Stimulated activated CD8-positive, alpha-beta memory T cell treated with anti-CD3 and anti-CD28 coated beads, Interleukin-4, amount 100 ng/mL, for 24 hours (primary cell): ENCODE data around the gene ZBTB7B.

ENCODE experiments used
- DNase-seq: peaks from one replicate; pipeline ENCODE4 v3.0.0-alpha.2; 2020; ENCODE audit warnings: low read depth

ZBTB7B gene

DNA sequence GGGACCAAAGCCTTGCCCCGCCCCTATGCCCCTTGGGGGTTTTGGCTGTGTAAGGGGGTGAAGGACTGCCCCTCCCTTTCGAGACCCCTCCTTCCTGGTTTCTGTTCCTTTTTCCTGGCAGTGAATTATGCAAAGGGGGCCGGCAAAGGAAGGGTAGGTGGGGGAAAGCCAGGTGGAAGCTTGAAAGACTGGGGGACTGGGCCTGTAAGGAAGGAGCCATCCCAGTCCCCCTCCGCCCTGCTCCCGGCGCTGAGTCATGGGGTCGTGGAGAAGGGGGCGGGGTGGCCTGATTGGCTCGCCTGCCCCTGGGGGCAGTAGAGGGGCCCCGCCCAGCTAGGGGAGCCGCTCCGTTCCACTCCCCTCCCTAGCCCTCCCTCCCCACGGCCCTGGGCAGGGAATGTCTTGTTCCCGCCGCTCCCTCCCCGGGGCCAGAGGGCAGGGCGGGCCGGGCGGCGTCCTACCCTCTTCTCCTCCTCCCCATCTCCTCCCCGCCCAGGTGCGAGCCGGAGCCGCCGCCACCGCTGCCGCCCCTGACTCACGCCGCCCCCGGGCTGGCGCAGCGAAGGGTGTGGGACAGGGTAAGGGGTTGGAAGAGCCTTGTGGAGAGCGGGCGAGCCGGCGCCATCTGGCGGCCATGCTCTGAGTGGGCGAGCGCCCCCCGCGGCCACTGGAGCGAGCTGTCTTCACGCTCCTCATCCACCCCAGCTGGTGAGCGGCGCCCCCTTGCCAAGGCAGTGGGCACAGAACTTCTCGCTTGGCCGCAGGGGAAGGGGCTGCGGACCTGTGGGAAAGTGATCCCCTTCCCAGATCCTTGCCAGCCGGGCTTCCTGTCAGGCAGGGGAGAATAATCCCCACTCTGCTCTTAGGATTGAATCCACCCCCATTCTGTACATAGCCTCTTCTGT, 14.7 kb downstream of the ZBTB7B start:
- peak; percentile 84 for DNase-seq

- DNase-seq, result no peak
Observed at GRCh38 chr1:155017946-155018316, 15.3 kb downstream of the ZBTB7B start.

DNA sequence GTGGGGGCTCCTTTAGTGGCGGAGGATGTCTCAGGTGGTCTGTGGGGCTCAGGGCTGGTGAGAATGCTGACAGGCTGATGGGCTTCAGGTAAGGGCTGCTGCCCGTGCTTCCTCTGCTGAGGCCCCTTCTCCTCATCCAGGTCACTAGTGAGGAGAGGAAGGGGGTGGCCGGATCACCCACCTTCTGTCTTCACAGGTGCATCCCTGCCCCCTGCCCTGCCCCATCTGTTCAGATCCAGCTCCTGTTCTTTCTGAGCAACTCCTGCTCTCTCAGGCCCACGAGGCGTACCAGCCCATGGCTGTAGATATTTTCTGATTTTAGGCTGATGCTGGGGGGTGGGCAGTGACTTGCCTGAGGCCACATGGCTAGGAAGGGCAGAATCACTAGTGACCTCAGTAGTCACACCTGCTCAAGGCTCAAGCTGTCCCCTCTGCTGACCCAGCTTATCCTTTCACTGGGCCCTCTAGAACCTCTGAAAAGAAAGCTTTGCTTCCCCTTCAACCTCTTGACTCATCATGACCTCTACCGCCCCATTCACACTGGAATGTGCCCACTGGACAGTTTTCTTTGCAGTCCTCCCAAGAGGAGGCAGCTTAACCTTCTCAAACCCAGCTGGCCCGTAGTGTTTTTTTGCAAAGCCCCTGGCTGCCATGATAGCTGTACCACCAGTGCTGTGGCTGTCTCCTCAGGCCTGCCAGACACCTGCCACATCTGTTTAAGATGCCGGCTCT, 16.2 kb downstream of the ZBTB7B start:
- no peak for DNase-seq

DNA sequence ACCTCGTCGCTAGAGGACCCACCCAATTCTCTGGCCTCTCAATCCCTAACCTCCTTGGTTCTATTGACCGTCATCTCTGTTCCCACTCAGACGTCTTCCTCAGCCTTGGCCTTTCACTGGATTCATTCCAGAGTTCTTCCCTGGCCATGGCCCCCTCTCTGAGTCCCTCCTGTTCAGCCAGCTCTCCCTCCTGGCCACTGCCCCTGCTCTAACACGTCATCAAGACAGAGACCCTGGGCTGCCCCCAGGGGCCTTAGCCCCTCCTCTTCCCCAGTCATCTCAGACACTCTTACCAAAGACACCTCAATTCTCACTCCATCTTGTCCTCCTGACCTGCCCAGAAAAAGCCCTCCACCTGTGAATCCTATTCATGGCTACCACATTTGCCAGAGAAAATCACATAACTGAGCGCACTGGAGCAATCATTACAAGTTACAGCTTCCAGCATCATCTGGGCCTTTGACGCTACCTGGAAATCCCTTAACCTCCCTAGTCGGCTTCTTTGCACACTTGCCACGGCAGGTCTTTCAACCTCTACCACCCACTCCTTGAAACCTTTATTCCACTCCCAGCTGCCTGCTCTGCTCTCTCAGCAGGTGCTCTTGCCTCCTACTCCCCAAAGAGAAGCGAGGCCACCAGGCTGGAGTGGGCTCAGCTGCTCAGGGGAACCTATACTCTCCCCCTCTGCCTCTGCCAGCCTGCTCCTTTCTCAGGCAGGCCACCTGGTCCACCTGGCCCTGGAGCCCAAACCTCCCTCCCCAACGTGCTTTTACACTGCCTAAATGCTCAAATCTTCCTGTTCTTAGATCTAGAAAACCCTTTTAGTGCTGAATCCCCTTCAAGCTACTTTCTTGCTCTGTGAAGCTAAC, 17.0 kb downstream of the ZBTB7B start:
- DNase-seq, result no peak

GRCh38 chr1:155022136-155022926, 19.7 kb downstream of the ZBTB7B start:
- DNase-seq, result no peak

- DNase-seq, result no peak
Observed at GRCh38 chr1:155022927-155023236, 20.3 kb downstream of the ZBTB7B start.

DNA sequence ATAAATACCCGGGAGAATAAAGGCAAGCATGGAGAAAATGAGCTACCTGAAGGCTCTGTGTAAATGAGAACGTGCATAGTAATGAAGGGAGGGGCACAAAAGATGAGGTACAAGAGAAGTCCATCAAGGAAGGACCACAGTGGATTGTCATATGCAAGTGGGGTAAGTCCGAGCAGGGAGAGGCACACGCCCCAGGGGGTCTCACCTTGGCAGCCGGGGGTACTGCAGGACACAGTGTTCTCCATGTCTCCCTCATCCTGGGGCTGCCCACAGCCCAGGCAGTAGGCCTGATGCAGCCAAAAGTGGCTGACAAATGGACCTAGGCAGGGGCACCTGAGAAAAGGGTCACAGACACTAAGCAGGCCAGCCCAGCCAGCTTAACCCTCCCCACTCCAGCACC, 21.0 kb downstream of the ZBTB7B start:
- no peak for DNase-seq

DNA sequence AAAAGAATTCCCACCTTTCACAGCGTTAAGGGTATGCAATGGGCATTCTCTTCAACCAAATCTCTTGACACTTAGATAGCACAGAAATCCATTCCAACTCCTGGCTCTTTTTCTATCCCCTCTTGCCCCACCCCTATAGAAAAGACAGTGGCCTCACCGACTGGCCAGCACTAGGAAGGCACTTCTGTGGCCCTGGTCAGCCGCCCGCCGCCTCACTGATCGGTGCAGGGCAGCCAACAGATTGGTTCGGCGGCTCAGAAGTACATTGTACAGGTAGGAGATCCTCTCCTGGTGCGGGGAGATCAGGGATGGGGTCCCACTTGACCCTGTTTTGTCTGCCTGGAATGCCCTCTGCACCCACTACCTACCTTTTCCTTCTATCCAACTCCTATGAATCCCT, 21.7 kb downstream of the ZBTB7B start:
- DNase-seq, result no peak

DNA sequence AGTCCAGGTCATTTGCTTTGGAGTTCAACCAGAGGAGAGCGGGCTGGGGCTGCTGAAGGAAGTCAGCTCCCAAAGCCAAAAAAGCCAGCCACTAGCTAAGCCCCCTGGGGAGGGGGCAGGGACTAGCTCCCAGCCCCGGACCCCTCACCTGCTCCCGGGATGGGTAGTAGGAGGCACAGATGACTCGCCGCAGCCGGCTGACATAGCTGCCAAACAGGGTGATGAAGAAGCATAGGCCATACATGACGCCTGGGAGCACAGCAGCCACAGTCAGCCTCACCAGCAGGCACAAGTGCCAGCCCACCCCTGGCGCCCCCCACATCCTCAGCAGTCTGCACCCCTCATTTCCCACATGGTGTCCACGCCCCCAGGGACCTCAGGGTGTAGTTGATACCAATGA, 23.6 kb downstream of the ZBTB7B start:
- no peak for DNase-seq

- no peak for DNase-seq
Observed at GRCh38 chr1:155026588-155026987, 24.0 kb downstream of the ZBTB7B start.

DNA sequence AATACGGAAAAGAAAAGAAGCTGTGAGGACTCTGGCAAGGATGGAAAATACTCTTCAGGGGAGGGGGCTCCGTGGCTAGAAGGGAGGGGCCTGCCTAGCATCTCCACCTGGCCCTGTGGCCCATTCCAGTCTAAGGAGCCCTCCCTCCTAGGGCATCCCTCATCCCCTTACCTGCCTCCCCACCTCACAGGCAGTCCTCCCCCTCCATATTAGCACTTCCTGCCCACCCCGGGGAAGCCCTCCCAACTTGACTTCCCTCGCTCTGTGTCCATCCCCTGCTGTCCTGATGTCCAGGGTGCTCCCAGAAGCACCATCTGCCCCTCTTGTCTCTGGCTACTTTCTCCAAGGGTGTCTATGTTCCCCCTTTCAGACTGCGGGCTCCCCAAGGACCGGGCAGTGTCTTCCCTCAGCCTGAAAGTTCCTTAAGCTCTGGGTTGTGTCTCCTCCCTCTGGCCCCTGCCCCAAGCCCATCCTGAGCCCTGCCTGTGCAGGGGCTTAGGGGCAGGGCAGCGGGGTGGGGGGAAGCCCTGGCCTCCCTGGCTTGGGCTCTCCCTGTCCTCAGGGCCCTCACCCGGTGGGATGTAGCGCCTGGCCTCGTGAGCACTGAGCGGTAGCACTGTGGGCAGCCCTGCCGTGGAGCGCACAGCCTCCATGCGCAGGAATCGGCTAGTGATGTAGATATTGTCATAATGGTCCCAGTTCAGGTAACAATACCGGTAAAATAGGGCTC, 27.1 kb downstream of the ZBTB7B start:
- DNase-seq, result no peak

GRCh38 chr1:155030243-155030795, 27.7 kb downstream of the ZBTB7B start:
- no peak for DNase-seq

DNA sequence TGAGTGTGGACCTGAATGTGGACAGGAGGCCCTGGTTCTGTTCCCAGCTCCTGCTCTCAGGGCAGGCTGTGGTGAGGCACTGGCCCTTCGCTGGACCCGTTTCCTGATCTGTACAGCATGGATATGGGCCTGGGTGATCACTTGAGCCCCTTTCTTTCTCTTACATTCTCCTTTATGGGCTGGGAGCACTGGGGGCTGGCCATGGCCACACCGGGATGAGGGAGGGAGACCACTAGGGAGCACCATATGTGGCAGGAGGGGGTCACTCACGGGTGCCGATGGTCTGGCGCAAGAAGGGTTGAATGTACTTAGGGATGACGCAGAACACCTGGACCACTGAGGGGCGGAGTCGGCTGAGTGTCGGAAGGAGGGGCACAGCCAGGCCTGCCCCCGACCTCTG, 28.3 kb downstream of the ZBTB7B start:
- no peak for DNase-seq

DNA sequence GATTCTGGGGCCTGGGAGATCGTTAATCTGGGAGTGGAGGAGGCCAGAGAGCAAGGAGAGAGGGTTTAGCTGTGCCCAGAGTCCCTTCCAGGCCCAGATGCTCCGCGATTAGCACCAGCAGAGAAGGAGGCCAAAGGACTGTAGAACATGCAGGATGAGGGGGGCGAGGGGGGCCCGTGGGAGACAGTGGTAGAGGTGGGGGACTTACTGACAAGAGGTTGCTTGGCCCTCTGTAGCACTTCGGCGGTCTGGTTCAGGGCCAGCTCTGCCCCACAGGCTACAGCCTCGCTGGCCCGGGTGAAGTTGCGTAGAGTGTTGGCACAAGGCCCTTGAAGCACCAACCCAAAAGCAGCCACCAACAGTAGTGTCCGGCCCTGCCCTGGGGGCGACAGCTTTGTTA, 30.3 kb downstream of the ZBTB7B start:
- DNase-seq, result no peak

GRCh38 chr1:155033524-155033923, 30.9 kb downstream of the ZBTB7B start, which contains the start of the genes DCST1 and DCST2:
Gene DCST1 (plus strand): TSS chr1:155033824. CDS start chr1:155034037, 213 bp downstream.
Gene DCST2 (minus strand): TSS chr1:155033781. CDS start chr1:155033701, 80 bp downstream.
- DNase-seq, result no peak

DNA sequence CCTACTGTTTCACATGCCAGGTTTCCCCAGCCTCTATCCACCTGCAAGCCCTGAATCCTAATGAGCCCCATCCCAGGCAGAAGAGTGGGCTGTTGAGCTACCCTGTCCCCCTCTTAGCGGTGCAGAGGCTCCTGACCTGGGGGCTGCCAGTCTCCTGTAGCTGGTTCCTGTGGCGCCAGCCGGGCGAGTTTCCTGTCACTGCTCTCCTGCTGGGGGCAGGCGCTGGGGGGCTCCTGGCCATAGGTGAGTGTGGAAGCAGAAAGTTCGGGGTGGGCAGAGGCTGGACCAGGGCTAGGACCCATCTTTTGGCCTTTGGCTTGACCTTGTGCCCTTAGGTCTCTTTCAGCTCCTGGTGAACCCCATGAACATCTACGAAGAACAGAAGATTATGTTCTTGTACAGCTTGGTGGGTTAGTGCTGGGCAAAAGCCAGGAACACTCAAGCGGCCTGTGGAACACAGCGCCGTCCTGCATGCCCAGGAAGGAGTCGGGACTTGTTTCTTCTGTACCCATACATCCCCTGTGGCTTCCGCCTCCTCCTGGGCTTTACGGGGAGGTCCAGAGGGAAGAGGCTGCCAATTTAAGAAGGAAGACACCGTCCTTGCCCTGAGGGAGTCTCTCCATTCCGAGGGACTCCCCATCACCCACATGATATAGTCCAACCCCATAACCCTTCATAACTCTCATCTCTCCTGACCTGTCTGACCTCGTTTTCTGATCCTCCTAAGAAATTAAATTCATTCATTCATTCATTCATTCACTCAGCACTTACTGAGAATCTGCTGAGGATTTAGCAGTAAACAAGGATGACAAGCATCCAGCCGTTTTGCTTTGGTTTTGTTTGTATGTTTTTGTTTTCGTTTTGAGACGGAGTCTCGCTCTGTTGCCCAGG, 32.0 kb downstream of the ZBTB7B start:
- DNase-seq, result no peak

DNA sequence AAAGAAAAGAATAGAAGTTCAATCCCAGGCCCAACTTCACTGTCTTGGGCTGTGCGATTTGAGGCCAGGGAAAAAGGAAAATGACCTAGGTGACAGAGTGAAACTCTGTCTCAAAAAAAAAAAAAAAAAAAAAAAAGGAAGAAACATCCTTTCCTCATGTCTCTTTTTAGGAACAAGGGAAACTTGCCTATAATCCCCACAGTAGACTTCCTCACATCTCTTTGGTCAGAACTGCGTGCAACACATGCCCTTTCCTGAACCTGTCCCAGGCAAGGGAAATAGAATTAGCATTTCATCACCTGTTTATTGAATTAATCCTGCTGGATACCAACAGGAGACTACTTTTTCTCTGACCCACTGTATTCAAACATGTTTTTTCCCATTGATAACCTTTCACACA, 33.3 kb downstream of the ZBTB7B start:
- DNase-seq, result no peak

- no peak for DNase-seq
Observed at GRCh38 chr1:155037043-155037442, 34.4 kb downstream of the ZBTB7B start.

DNA sequence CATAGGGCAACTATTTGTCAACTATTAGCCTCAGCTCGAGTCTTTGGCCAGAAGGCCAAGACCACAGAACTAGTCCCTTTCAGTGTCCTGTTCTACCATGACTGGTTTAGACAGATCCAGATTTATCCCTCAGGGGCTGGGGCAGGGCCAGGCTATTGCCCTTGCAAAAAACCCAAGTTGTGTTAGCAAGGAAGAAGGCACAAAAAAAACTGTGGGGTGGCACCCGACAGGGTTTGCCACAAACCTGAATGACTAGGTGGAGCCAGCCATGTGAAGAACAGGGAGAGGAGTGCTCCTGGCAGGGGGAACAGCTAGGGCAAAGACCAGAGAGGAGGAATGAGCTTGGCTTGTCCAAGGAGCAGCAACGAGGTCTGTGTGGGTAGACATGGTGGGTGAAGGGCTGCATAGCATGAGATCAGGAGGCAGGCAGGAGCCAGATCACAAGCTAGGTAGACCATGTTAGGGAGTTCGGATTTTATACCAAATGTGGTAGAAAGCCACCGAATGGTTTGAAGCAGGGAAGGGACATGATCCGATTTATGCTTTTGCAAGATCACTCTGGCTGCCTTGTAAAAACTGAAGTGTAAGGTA, 35.3 kb downstream of the ZBTB7B start:
- no peak for DNase-seq
